WTC11 (cell line): Measurements from ENCODE around the gene SRSF2. TPM values are rescaled to one million over a fixed set of nuclear protein-coding genes. Genes with fewer than 3 reads are reported as not detected.
A peak's percentile ranks its signal among the peaks of the same experiment; 100 is the strongest.

Experiments
- ATAC-seq: fragments of 200-7000 bp; cut with Tn5 transposase; 2 replicates; pipeline ENCODE4 v1.10.0; 2021; ENCODE audit warnings: mild to moderate bottlenecking, moderate library complexity
- CTCF ChIA-PET: fragments of 300-600 bp; sonication (Branson Sonifier 250); formaldehyde crosslinking; loops from one replicate; lab custom pipeline; 2021; ENCODE audit warnings: antibody characterized with exemption; lab: Charles Lee
- POLR2A ChIA-PET: fragments of 350-600 bp; sonication (Branson Sonifier 250); formaldehyde crosslinking; loops from one replicate; lab custom pipeline; 2021; ENCODE audit warnings: antibody characterized with exemption; lab: Charles Lee
- DNase-seq: peaks from one replicate; pipeline ENCODE4 v3.0.0; 2021; ENCODE audit warnings: low spot score
- H3K27ac Mint-ChIP-seq: 2 replicates; pipeline ENCODE4 v1.8.0; 2021; ENCODE audit warnings: mixed read lengths
- H3K27me3 Mint-ChIP-seq: 2 replicates; pipeline ENCODE4 v1.8.0; 2021; ENCODE audit warnings: low read depth, mild to moderate bottlenecking, moderate library complexity, mixed read lengths
- H3K36me3 Mint-ChIP-seq: 2 replicates; pipeline ENCODE4 v1.8.0; 2021; ENCODE audit warnings: mixed read lengths
- H3K4me1 Mint-ChIP-seq: 2 replicates; pipeline ENCODE4 v1.8.0; 2022; ENCODE audit warnings: mixed read lengths
- H3K4me3 Mint-ChIP-seq: 2 replicates; pipeline ENCODE4 v1.8.0; 2021; ENCODE audit warnings: mild to moderate bottlenecking, moderate library complexity, mixed read lengths
- H3K9me3 Mint-ChIP-seq: 2 replicates; pipeline ENCODE4 v1.8.0; 2021; ENCODE audit warnings: mixed read lengths
- CBFB ChIP-seq: sonication (generic); formaldehyde crosslinking; IDR thresholded peaks from 2 replicates; pipeline ENCODE4 v1.8.1; 2022; ENCODE audit warnings: mild to moderate bottlenecking, low read depth, missing genetic modification reagents
- NFATC4 ChIP-seq: fragments of 250-450 bp; sonication (Bioruptor Pico); IDR thresholded peaks from 2 replicates; pipeline ENCODE4 v1.9.0; 2021; ENCODE audit warnings: mild to moderate bottlenecking
- NR3C1 ChIP-seq: sonication (generic); formaldehyde crosslinking; conservative IDR thresholded peaks from 2 replicates; pipeline ENCODE4 v1.8.1; 2023; ENCODE audit warnings: low read depth, mild to moderate bottlenecking, missing genetic modification reagents
- PREB ChIP-seq: sonication (generic); formaldehyde crosslinking; IDR thresholded peaks from 2 replicates; pipeline ENCODE4 v1.8.1; 2022; ENCODE audit warnings: mild to moderate bottlenecking, missing genetic modification reagents, moderate library complexity, borderline replicate concordance
- SMAD4 ChIP-seq: sonication (generic); formaldehyde crosslinking; IDR thresholded peaks from 2 replicates; pipeline ENCODE4 v1.8.0; 2022; ENCODE audit warnings: mild to moderate bottlenecking, missing genetic modification reagents
- TP53 ChIP-seq: sonication (generic); formaldehyde crosslinking; IDR thresholded peaks from 2 replicates; pipeline ENCODE4 v1.8.1; 2023; ENCODE audit warnings: mild to moderate bottlenecking, missing genetic modification reagents
- ZNF263 ChIP-seq: sonication (generic); formaldehyde crosslinking; IDR thresholded peaks from 2 replicates; pipeline ENCODE4 v1.8.1; 2022; ENCODE audit warnings: low read depth, mild to moderate bottlenecking, moderate library complexity, missing genetic modification reagents
- ZNF317 ChIP-seq: sonication (generic); formaldehyde crosslinking; IDR thresholded peaks from 2 replicates; pipeline ENCODE4 v1.8.1; 2023; ENCODE audit warnings: low read depth, mild to moderate bottlenecking, moderate library complexity, missing genetic modification reagents, borderline replicate concordance
- ZNF423 ChIP-seq: fragments of 250-450 bp; sonication (Bioruptor Pico); IDR thresholded peaks from 2 replicates; pipeline ENCODE4 v2.1.2; 2022; ENCODE audit warnings: mild to moderate bottlenecking, moderate library complexity
- total RNA-seq: library from RNA; stranded (reverse); gene quantifications from 3 replicates; pipeline ENCODE4 v1.2.3, GENCODE V29; 2021
- TF ChIP-seq, protein P1 (sequence below): fragments of 250-450 bp; sonication (Bioruptor Pico); IDR thresholded peaks from 2 replicates; pipeline ENCODE4 v1.9.0; 2021; ENCODE audit warnings: moderate library complexity, mild to moderate bottlenecking, inconsistent platforms, borderline replicate concordance
- TF ChIP-seq, protein P2 (sequence below): sonication (generic); formaldehyde crosslinking; conservative IDR thresholded peaks from 2 replicates; pipeline ENCODE4 v1.8.1; 2022; ENCODE audit warnings: mild to moderate bottlenecking, missing genetic modification reagents
- TF ChIP-seq, protein P3 (sequence below): fragments of 250-450 bp; sonication (Bioruptor Pico); IDR thresholded peaks from 2 replicates; pipeline ENCODE4 v1.8.0; 2021; ENCODE audit warnings: mild to moderate bottlenecking
- TF ChIP-seq, protein P4 (sequence below): sonication (generic); formaldehyde crosslinking; IDR thresholded peaks from 2 replicates; pipeline ENCODE4 v1.8.0; 2022; ENCODE audit warnings: mild to moderate bottlenecking, missing genetic modification reagents

Gene SRSF2
- total RNA-seq, 1 experiment from 2014 or later: 355 TPM

- H3K36me3 Mint-ChIP-seq: peaks cover 44% of the 10 kb centered on the region
- peak; percentile 11; the same call in 1 of the 2 replicates for TF ChIP-seq ZNF263
- TF ChIP-seq, protein P1, sequence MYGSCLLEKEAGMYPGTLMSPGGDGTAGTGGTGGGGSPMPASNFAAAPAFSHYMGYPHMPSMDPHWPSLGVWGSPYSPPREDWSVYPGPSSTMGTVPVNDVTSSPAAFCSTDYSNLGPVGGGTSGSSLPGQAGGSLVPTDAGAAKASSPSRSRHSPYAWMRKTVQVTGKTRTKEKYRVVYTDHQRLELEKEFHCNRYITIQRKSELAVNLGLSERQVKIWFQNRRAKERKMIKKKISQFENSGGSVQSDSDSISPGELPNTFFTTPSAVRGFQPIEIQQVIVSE (CRISPR knock-in tag): no peak
- TF ChIP-seq SMAD4 (CRISPR knock-in tag): peak; percentile 17; the same call in 1 of the 2 replicates
- ATAC-seq: no peak
- ChIA-PET POLR2A (interaction anchor here (3.1 kb wide), 1 partner anchor 8 kb away, joined by 28 read pairs; the partner anchor contains the start of genes JMJD6 and METTL23), CTCF (no interaction called here)
- DNase-seq: no peak
- no peaks in the 10 kb centered on the region for H3K9me3 Mint-ChIP-seq
- peaks cover 42% of the 10 kb centered on the region for H3K4me1 Mint-ChIP-seq
- peak overlapping the region; percentile 99 for H3K4me3 Mint-ChIP-seq
- no peaks in the 10 kb centered on the region for H3K27me3 Mint-ChIP-seq
- peak overlapping the region; percentile 98 for H3K27ac Mint-ChIP-seq
Observed at GRCh38 chr17:76735586-76736348, 1.4 kb downstream of the SRSF2 start.

DNA sequence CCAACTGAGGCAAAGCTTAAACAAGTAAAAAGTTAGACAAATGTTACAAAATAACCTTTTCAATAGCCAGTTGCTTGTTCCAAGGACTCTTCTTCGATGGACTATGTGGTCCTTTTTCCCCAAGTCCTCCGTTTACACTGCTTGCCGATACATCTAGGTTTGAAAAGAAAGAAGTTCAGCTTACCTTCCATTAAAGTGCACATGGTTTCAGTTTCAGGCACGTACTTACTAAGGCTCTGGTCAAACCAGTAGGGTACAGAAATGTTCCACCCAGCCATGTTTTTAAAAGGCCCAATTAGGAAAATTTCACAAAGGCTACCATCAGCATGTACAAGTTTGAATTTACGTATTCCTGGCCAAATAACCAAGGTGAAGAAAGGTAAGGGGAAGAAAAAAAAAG lies 2.1 kb downstream of the SRSF2 start:
- no peaks in the 10 kb centered on the region for H3K9me3 Mint-ChIP-seq
- TF ChIP-seq ZNF423 (CRISPR knock-in tag) (no peak), TP53 (CRISPR knock-in tag) (no peak), CBFB (CRISPR knock-in tag) (no peak)
- TF ChIP-seq, protein P2, sequence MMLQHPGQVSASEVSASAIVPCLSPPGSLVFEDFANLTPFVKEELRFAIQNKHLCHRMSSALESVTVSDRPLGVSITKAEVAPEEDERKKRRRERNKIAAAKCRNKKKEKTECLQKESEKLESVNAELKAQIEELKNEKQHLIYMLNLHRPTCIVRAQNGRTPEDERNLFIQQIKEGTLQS (CRISPR knock-in tag): no peak
- TF ChIP-seq, protein P3, sequence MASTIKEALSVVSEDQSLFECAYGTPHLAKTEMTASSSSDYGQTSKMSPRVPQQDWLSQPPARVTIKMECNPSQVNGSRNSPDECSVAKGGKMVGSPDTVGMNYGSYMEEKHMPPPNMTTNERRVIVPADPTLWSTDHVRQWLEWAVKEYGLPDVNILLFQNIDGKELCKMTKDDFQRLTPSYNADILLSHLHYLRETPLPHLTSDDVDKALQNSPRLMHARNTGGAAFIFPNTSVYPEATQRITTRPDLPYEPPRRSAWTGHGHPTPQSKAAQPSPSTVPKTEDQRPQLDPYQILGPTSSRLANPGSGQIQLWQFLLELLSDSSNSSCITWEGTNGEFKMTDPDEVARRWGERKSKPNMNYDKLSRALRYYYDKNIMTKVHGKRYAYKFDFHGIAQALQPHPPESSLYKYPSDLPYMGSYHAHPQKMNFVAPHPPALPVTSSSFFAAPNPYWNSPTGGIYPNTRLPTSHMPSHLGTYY (CRISPR knock-in tag): no peak
- ChIA-PET POLR2A (no interaction called here), CTCF (no interaction called here)
- peaks cover 47% of the 10 kb centered on the region for H3K36me3 Mint-ChIP-seq
- no peaks in the 10 kb centered on the region for H3K27me3 Mint-ChIP-seq
- H3K27ac Mint-ChIP-seq: peak overlapping the region; percentile 98
- DNase-seq: no peak
- ATAC-seq: no peak
- H3K4me1 Mint-ChIP-seq: peaks cover 42% of the 10 kb centered on the region
- peak overlapping the region; percentile 99 for H3K4me3 Mint-ChIP-seq

DNA sequence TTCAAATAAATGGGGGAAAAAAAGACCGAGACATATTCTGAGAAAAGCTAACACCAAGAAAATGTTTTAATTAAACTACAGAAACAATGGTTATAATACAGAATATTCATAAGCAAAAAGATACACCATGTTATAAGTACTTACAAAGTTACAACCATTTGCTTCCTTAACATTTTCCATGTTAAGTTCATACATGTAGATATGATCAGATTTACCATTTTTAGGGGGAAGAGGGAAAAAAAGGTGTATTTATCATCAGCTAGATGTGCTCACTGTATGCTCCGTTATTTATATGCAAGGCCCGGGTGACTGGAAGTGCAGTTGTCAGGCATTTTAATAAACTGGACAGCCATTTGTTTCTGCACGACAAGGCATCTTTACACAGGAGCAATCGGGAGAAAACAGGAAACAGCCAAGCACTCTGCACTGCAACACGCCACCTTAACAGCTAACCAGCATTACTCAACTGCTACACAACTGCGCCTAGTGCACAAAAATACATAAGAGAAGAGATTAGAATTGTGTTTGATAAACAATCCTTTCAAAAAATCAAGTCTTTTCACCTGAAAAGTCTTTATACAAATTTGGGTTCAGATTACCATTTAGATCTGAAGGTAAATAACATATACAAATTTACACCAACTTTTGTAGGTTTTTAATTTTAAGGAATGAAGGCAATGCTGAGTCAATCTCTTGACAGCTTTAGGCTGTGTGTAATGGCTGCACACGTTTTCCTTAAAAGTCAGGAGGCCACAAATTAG lies 2.9 kb downstream of the SRSF2 start:
- peaks cover 55% of the 10 kb centered on the region for H3K36me3 Mint-ChIP-seq
- CTCF ChIA-PET: no interaction called here

More for the DNA sequence above, 2.9 kb downstream of the SRSF2 start:
- TF ChIP-seq NFATC4: no peak
- TF ChIP-seq, protein P4, sequence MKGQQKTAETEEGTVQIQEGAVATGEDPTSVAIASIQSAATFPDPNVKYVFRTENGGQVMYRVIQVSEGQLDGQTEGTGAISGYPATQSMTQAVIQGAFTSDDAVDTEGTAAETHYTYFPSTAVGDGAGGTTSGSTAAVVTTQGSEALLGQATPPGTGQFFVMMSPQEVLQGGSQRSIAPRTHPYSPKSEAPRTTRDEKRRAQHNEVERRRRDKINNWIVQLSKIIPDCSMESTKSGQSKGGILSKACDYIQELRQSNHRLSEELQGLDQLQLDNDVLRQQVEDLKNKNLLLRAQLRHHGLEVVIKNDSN: no peak
- TF ChIP-seq NR3C1 (CRISPR knock-in tag): no peak
- TF ChIP-seq ZNF317 (CRISPR knock-in tag): no peak
- TF ChIP-seq PREB (CRISPR knock-in tag): no peak
- Mint-ChIP-seq H3K27me3 (no peaks in the 10 kb centered on the region), H3K4me3 (peak overlapping the region; percentile 99), H3K27ac (peak overlapping the region; percentile 98), H3K9me3 (no peaks in the 10 kb centered on the region), H3K4me1 (peaks cover 42% of the 10 kb centered on the region)
- DNase-seq (no peak), ATAC-seq (no peak)
- POLR2A ChIA-PET: no interaction called here
